Dermis microvascular lymphatic vessel endothelial cell (primary cell): ENCODE data around the gene CIITA. TPM values are rescaled to one million over a fixed set of nuclear protein-coding genes. Genes with fewer than 3 reads are reported as not detected.
"Not testable (repeated sequence)": the region's sequence is repeated elsewhere in the genome, so short reads cannot be mapped to it uniquely, and the experiment has no call there.

Source experiments
- DNase-seq, 2 donors: peaks; one replicate each; pipeline versions ENCODE4 v3.0.0 to v3.0.0-alpha.2; 2010; ENCODE audit warnings: low read depth in 2 of 2
- total RNA-seq: library from RNA; depleted of rRNA; stranded (reverse); fragments of >200 nt; gene quantifications from 2 replicates; pipeline ENCODE4 v1.2.1, GENCODE V29; 2014

CIITA gene
- total RNA-seq: under 0.01 and 0.13 TPM in 2 replicates

GRCh38 chr16:10876799-10877341, at the start of gene CIITA:
Gene CIITA, plus strand, starts transcription at chr16:10877202. Its CDS starts 129 bp downstream, at chr16:10877331.
- no peak for DNase-seq

- peak; percentile 40 to 47 for DNase-seq
Observed at GRCh38 chr16:10827691-10828341, 49.2 kb upstream of the CIITA start.

DNA sequence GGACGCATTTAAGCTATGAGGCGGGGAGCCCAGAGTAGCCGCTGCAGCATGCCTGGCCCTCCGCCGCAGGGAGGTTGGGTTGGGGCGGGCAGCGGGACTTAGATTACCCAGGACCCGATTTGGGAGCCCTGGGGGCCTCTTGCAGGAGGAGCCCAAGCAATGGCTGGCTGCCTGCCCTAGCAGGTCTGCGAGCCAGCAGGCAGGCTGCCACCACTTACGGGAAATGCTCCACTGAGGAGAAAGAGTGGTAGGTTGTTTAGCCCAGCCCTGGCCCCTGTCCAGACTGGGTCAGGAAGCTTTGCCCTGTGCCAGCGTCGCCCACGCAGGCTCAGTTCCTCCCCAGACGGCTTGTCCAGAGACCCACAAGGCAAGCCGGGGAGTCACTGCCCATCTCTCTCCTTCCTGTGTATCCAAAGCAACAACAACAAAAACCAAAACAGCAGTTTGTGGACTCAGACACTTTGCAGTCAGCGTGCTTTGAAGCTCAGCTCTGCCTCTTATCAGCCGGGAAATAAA, 48.1 kb upstream of the CIITA start:
- peak; percentile 48 to 84 for DNase-seq

DNA sequence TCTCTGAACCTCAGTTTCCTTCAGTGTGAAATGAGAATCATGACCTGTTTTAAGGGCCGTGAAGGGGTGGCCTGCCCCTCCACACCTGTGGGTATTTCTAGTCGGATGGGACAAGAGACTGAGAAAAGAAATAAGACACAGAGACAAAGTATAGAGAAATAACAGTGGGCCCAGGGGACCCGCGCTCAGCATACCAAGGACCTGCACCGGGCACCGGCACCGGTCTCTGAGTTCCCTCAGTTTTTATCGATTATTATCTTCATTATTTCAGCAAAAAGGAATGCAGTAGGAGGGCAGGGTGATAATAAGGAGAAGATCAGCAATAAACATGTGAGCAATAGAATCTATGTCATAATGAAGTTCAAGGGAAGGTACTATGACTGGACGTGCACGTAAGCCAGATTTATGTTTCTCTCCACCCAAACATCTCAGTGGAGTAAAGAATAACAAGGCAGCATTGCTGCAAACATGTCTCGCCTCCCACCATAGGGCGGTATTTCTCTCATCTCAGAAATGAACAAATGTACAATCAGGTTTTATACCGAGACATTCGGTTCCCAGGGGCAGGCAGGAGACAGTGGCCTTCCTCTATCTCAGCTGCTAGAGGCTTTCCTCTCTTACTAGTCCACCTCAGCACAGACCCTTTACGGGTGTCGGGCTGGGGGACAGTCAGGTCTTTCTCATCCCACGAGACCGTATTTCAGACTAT, 47.5 kb upstream of the CIITA start:
- not testable (repeated sequence) for DNase-seq

- not testable (repeated sequence) for DNase-seq
Observed at GRCh38 chr16:10830240-10830639, 46.8 kb upstream of the CIITA start.

DNA sequence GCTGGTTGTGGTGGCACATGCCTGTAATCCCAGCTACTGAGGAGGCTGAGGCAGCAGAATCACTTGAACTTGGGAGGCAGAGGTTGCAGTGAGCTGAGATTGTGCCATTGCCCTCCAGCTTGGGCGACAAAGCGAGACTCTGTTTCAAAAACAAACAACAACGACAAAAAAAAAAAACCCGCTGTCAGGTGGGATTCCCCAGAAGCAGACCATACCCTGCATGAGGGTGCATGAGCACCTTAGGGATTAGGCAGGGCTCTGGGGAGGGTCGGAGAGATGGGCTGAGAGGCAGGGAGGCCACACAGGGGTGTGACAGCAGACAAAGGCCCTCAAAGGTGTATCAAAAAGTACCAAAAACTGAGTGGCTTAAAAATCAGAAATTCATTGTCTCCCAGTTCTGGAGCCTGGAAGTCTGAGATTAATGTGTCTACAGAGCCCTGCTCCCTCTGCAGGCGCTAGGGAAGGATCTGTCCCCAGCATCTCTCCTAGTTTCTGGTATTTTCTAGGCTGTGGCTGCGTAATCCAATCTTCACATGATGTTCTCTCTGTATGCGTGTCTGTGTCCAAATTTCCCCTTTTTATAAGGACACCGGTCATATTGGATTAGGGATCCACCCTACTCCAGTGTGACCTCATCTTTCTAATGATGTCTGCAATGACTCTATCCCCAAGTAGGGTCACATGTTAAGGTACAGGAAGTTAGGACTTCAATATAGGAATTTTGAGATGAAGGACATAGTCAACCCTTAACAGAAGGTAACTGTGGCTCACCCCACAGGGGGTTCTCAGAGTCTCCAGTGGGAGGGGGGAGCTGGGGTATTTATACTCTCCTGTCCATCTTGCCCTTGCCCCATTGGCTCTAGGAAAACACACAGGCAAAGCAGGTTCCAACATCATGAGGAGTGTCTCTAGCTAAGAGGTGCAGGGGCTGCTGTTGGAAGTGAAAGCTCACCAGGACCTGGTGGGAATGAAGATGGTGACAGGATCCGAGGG, 44.8 kb upstream of the CIITA start:
- no peak for DNase-seq

GRCh38 chr16:10833271-10833670, 43.7 kb upstream of the CIITA start:
- DNase-seq: no peak

GRCh38 chr16:10834130-10834529, 42.9 kb upstream of the CIITA start:
- no peak for DNase-seq

GRCh38 chr16:10834766-10835165, 42.2 kb upstream of the CIITA start:
- DNase-seq: no peak

- no peak for DNase-seq
Observed at GRCh38 chr16:10835281-10835931, 41.6 kb upstream of the CIITA start.

DNA sequence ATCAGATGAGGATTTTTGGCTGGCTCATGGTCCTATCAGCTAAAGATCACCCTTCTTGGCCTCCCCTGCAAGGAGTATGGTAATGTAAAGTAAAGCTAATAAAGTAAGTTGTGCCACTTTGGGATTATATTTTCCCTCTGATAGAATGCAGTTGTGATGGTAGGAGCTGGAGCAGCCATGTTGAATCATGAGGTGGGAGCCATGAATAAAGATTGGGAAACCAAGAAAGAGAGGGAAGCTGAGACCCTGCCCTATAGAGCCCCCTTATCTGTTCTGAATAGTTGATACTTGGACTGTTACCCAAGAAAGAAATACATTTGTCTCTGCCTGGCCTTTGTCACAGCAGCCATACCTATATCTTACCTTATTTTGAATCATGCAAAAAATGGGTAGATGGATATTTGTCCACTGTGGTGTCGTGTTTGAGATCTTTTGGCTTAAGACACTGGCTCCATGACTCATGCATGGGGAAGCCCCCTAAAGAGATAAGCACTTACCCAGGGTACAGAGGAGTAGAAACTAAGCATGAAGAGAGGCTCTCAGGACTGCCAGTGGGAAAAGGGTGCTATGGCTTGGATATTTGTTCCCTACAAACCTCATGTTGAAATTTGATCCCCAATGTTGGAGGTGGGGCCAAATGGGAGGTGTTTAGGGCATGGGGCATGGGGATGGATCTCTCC, 40.7 kb upstream of the CIITA start:
- DNase-seq: no peak

DNA sequence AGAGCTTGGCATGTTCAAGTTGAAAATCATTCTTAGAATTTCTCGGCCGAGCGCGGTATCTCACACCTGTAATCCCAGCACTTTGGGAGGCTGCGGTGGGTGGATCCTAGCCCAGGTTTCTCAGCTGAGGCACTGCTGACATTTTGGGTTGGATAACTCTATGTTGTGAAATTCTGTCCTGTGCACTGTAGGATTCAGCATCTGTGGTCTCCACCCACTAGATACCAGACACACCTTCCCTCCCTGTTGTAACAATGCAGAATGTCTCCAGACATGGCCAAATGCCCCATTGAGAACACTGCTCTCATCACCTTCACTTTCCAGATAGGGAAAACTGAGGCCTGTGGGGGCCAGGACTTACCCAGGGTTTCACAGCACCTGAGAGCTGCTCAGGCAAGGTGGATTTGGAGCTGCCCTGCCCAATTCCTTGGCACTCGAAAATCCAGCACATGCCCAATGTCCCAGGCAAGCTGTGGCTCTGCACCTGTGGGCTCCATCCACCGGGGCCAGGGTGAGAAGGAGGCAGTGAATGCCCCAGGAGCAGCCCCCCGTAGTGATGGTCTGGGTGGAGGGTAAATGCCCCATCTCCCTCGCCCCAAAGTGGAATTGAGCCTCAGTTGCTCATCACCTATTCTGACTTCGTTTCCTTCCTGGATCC, 38.3 kb upstream of the CIITA start:
- DNase-seq: no peak

DNA sequence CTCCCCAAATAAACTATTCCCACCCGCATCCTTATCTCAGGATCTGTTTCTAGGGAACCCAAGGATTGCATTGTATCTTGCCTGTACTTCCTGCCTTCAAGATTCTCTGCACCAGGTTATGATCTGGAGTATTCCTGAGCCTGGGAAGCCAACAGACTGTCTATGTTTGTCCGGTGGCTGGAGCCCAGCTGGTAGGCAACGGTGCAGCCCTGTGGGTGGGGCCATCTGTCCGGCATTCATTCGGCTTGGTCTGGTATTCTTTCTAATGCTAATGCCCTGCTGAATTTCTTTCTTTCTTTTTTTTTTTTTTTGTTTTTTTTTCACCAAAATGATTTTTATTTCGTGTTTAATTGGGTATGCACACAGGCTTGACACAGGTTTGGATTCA, 37.7 kb upstream of the CIITA start:
- no peak for DNase-seq

GRCh38 chr16:10840703-10841102, 36.3 kb upstream of the CIITA start:
- no peak for DNase-seq

- DNase-seq: no peak
Observed at GRCh38 chr16:10846213-10846998, 30.6 kb upstream of the CIITA start.

GRCh38 chr16:10847176-10847575, 29.8 kb upstream of the CIITA start:
- no peak for DNase-seq

DNA sequence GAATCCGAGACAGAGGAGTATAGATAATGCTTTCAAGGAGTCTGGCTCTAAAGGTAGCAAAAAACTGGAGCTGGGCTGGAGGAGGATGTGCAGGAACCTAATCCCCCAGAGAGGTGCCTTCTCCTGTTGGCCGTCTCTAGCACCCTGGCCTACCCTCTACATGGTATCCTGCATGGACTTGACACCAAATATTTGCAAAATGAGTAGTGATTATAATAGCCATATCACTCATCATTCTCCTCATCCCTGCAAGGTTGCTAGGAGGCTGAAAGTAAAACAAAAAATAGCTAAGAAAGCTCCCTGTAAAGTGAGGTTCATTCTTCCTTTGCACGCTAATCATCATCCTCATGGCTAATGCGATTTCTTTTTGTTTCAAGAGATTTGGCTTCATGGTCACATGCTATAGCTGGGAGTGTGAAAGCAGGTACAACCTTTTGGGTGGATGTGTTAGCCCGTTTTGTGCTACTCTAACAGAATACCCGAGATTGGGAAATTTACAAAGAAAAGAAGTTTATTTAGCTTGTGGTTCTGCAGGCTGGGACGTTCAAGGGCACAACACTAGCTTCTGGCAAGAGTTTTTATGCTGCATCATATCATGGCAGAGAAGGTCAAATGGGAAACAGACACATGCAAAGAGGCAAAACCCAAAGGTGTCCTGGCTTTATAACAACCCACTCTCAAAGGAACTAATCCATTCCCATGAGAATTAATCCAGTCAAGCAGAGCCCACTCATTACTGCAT, 27.1 kb upstream of the CIITA start:
- no peak for DNase-seq

DNA sequence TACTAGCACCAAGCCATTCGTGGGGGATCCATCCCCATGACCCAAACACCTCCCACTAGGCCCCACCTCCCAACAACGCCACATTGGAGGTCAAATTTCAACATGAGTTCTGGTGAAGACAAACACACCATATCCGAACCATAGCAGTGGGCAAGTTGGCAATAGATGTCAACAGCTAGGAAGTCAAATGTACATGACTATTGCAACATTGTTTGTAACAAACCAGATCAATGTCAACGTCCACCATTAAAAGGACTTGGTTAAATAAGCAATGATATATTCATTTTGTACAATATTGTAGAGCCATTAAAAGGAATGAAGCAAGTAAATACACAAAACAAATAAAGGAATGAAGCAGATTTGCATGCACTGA, 26.5 kb upstream of the CIITA start:
- no peak for DNase-seq
